Calu3 (cell line): Measurements from ENCODE around the gene RETSAT. TPM values are rescaled to one million over a fixed set of nuclear protein-coding genes. Genes with fewer than 3 reads are reported as not detected.
A peak's percentile ranks its signal among the peaks of the same experiment; 100 is the strongest.

Experiments used
- BruUV-seq: library from RNA; stranded (reverse); fragments of 400-500 nt; replicated peaks from 2 replicates; lab custom pipeline; 2021; lab: Mats Ljungman, UMichigan
- CTCF ChIA-PET: fragments of 300-600 bp; sonication (Branson Sonifier 250); formaldehyde crosslinking; loops from one replicate; lab custom pipeline; 2022; ENCODE audit warnings: antibody characterized with exemption; lab: Charles Lee
- DNase-seq: peaks from one replicate; pipeline ENCODE4 v3.0.0; 2022
- H3K27ac Mint-ChIP-seq: one replicate; pipeline ENCODE4 v1.8.0; 2022; ENCODE audit warnings: mixed read lengths; ENCODE audit not compliant: unreplicated experiment
- H3K27me3 Mint-ChIP-seq: one replicate; pipeline ENCODE4 v1.8.0; 2022; ENCODE audit warnings: mixed read lengths; ENCODE audit not compliant: unreplicated experiment
- H3K36me3 Mint-ChIP-seq: one replicate; pipeline ENCODE4 v1.8.0; 2022; ENCODE audit warnings: mild to moderate bottlenecking, moderate library complexity, mixed read lengths; ENCODE audit not compliant: insufficient read depth, unreplicated experiment
- H3K4me1 Mint-ChIP-seq: one replicate; pipeline ENCODE4 v1.8.0; 2022; ENCODE audit warnings: mild to moderate bottlenecking, low read depth, mixed read lengths; ENCODE audit not compliant: unreplicated experiment
- H3K4me3 Mint-ChIP-seq: one replicate; pipeline ENCODE4 v1.8.0; 2022; ENCODE audit warnings: mild to moderate bottlenecking, low read depth, moderate library complexity, mixed read lengths; ENCODE audit not compliant: unreplicated experiment
- H3K9me3 Mint-ChIP-seq: one replicate; pipeline ENCODE4 v1.8.0; 2022; ENCODE audit warnings: low read depth, mixed read lengths; ENCODE audit not compliant: unreplicated experiment
- intact Hi-C: fragments of 100-400 bp; cut with micrococcal nuclease; formaldehyde crosslinking; loops from one replicate; pipeline ENCODE4 v1.10.0; 2022; ENCODE audit not compliant: unreplicated experiment
- total RNA-seq: library from RNA; stranded (reverse); gene quantifications from 2 replicates; pipeline ENCODE4 v1.2.3, GENCODE V29; 2022
- TF ChIP-seq, protein P1 (sequence below): fragments of 200-600 bp; IDR thresholded peaks from one replicate; pipeline ENCODE4 v1.8.0; 2022; ENCODE audit warnings: antibody characterized with exemption; ENCODE audit not compliant: unreplicated experiment

RETSAT gene
- total RNA-seq, 1 experiment from 2014 or later: 40.6 TPM

GRCh38 chr2:85396531-85397470, 42.5 kb upstream of the RETSAT start:
- Mint-ChIP-seq H3K27ac (peak overlapping the region; percentile 15), H3K4me1 (peaks cover 19% of the 10 kb centered on the region), H3K4me3 (no peak overlapping the region), H3K27me3 (no peaks in the 10 kb centered on the region), H3K36me3 (peaks cover 38% of the 10 kb centered on the region), H3K9me3 (no peaks in the 10 kb centered on the region)
- intact Hi-C loops: no loop called here
- CTCF ChIA-PET: interaction anchor here (0.6 kb wide), 1 partner anchor 357 kb away, joined by 3 read pairs; the partner anchor contains the start of gene ATOH8
- TF ChIP-seq, protein P1, sequence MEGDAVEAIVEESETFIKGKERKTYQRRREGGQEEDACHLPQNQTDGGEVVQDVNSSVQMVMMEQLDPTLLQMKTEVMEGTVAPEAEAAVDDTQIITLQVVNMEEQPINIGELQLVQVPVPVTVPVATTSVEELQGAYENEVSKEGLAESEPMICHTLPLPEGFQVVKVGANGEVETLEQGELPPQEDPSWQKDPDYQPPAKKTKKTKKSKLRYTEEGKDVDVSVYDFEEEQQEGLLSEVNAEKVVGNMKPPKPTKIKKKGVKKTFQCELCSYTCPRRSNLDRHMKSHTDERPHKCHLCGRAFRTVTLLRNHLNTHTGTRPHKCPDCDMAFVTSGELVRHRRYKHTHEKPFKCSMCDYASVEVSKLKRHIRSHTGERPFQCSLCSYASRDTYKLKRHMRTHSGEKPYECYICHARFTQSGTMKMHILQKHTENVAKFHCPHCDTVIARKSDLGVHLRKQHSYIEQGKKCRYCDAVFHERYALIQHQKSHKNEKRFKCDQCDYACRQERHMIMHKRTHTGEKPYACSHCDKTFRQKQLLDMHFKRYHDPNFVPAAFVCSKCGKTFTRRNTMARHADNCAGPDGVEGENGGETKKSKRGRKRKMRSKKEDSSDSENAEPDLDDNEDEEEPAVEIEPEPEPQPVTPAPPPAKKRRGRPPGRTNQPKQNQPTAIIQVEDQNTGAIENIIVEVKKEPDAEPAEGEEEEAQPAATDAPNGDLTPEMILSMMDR: no peak
- BruUV-seq: no TSS peak
- no peak for DNase-seq

DNA sequence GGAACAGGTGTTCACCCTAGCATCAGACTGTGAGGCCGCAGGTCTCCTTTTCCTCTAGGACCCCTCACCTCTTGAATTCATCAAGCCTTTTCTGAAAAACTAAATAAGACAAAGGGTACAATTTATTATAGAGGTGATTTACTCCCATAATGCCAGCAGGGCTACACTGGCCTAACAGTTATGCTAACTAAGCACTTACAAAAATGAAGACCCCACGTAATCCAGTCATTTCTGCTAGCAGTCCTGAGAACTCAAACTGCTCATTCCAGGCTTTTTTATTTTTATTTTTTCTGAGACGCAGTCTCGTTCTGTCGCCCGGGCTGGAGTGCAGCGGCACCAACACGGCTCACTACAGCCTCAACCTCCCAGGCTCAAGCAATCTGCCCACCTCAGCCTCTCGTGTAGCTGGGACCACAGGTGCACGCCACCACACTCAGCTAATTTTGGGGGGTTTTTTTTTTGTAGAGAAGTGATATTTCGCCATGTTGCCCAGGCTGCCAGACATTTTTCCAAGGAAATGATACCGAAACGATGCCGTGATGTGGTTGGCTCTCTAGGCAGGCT, 41.7 kb upstream of the RETSAT start:
- no peak overlapping the region for H3K27ac Mint-ChIP-seq
- CTCF ChIA-PET: no interaction called here

GRCh38 chr2:85394976-85395375, 40.6 kb upstream of the RETSAT start:
- Mint-ChIP-seq H3K27ac (no peak overlapping the region), H3K36me3 (peaks cover 34% of the 10 kb centered on the region), H3K4me3 (no peak overlapping the region), H3K4me1 (peaks cover 18% of the 10 kb centered on the region), H3K27me3 (no peaks in the 10 kb centered on the region), H3K9me3 (no peaks in the 10 kb centered on the region)
- CTCF ChIA-PET: no interaction called here
- DNase-seq: no peak
- no TSS peak for BruUV-seq
- TF ChIP-seq, protein P1: no peak
- intact Hi-C loops: no loop called here

More for the DNA sequence above, 41.7 kb upstream of the RETSAT start:
- Mint-ChIP-seq H3K36me3 (peaks cover 41% of the 10 kb centered on the region), H3K9me3 (no peaks in the 10 kb centered on the region), H3K4me3 (no peak overlapping the region), H3K27me3 (no peaks in the 10 kb centered on the region), H3K4me1 (peaks cover 18% of the 10 kb centered on the region)
- BruUV-seq: no TSS peak
- no peak for DNase-seq
- TF ChIP-seq, protein P1: no peak
- intact Hi-C loops: no loop called here

GRCh38 chr2:85394261-85394681, 39.9 kb upstream of the RETSAT start:
- intact Hi-C loops: no loop called here
- H3K4me3 Mint-ChIP-seq: no peak overlapping the region
- no peaks in the 10 kb centered on the region for H3K27me3 Mint-ChIP-seq
- no peak overlapping the region for H3K27ac Mint-ChIP-seq
- no peaks in the 10 kb centered on the region for H3K9me3 Mint-ChIP-seq
- TF ChIP-seq, protein P1: no peak
- BruUV-seq: no TSS peak
- DNase-seq: no peak
- H3K4me1 Mint-ChIP-seq: peaks cover 18% of the 10 kb centered on the region
- CTCF ChIA-PET: interaction anchor here (5.0 kb wide), 1 partner anchor 158 kb away, joined by 25 read pairs; no protein-coding TSS in a partner anchor
- peaks cover 30% of the 10 kb centered on the region for H3K36me3 Mint-ChIP-seq
